NCI-H345 treated with DMSO at 0.1 percent for 48 hours (cell line): Measurements from ENCODE around the gene TTLL8.
"Not testable (repeated sequence)": the region's sequence is repeated elsewhere in the genome, so short reads cannot be mapped to it uniquely, and the experiment has no call there.

Source experiments
- DNase-seq: peaks from one replicate; lab custom pipeline; 2025; ENCODE audit not compliant: unreplicated experiment; lab: John Stamatoyannopoulos, UW

The TTLL8 gene

GRCh38 chr22:49992921-49993648, 65.0 kb downstream of the TTLL8 start:
- DNase-seq = no peak

- no peak for DNase-seq
Measured at GRCh38 chr22:49991907-49992533, 66.1 kb downstream of the TTLL8 start.

GRCh38 chr22:49991167-49991566, 66.9 kb downstream of the TTLL8 start:
- DNase-seq = no peak

GRCh38 chr22:49989826-49990225, 68.3 kb downstream of the TTLL8 start:
- not testable (repeated sequence) for DNase-seq

GRCh38 chr22:49986325-49986724, 71.8 kb downstream of the TTLL8 start:
- DNase-seq = no peak

- DNase-seq = no peak
Measured at GRCh38 chr22:49983148-49984042, 74.7 kb downstream of the TTLL8 start.

GRCh38 chr22:49981799-49982198, 76.3 kb downstream of the TTLL8 start:
- not testable (repeated sequence) for DNase-seq

- DNase-seq = no peak
Measured at GRCh38 chr22:49979587-49980264, 78.4 kb downstream of the TTLL8 start.

GRCh38 chr22:49977578-49977977, 80.5 kb downstream of the TTLL8 start:
- no peak for DNase-seq

GRCh38 chr22:49976439-49977175, 81.5 kb downstream of the TTLL8 start:
- no peak for DNase-seq

GRCh38 chr22:49975543-49976389, 82.3 kb downstream of the TTLL8 start:
- no peak for DNase-seq

GRCh38 chr22:49973018-49973961, 84.8 kb downstream of the TTLL8 start:
- no peak for DNase-seq

GRCh38 chr22:49972163-49973017, 85.7 kb downstream of the TTLL8 start:
- DNase-seq = no peak

- DNase-seq = no peak
Measured at GRCh38 chr22:49971232-49972162, 86.6 kb downstream of the TTLL8 start.

- no peak for DNase-seq
Measured at GRCh38 chr22:49970528-49971231, 87.4 kb downstream of the TTLL8 start.
